Breast epithelium (tissue), 3 donors: ENCODE results near the gene PIP5K1A.
"Not testable (repeated sequence)": the region's sequence is repeated elsewhere in the genome, so short reads cannot be mapped to it uniquely, and the experiment has no call there.

Source experiments
- POLR2A ChIP-seq: fragments of 450-650 bp; IDR thresholded peaks from one replicate; pipeline ENCODE4 v1.6.1; 2016; ENCODE audit warnings: antibody characterized with exemption, mild to moderate bottlenecking, moderate library complexity
- POLR2AphosphoS5 ChIP-seq, 3 donors: sonication (generic); formaldehyde crosslinking; IDR thresholded peaks; one replicate each; pipeline ENCODE4 v1.6.1; 2017; ENCODE audit warnings: antibody characterized with exemption in 3 of 3
- TF ChIP-seq, protein P1 (sequence below), 3 donors: fragments of 450-650 bp; IDR thresholded peaks; one replicate each; pipeline ENCODE4 v1.5.1; 2016 to 2017; ENCODE audit warnings: antibody characterized with exemption in 3 of 3, mild to moderate bottlenecking in 3 of 3, moderate library complexity in 3 of 3

DNA sequence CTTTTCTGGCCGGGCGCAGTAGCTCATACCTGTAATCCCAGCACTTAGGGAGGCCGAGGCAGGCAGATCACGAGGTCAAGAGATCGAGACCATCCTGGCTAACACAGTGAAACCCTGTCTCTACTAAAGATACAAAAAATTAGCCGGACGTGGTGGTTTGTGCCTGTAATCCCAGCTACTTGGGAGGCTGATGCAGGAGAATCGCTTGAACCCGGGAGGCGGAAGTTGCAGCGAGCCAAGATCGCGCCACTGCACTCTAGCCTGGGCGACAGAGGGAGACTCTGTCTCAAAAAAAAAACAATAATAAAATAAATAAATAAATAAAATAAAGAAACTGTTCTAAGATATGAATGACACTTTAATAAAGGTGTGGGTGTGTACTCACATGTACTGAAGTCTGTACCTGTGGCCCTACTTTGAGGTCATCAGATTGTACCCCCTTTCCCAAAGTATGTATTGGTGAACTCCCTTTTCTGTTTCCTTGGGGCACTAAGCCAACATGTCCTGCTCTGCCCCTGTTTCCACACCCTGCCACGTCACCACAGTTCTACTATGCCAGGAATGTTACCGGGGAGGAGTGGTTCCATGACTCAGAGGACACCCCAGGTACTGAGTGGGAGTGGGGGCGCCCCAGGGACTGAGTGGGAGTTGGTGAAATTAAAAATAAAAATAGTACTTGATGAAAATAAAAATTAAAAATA, 3.3 kb upstream of the PIP5K1A start:
- TF ChIP-seq, protein P1, sequence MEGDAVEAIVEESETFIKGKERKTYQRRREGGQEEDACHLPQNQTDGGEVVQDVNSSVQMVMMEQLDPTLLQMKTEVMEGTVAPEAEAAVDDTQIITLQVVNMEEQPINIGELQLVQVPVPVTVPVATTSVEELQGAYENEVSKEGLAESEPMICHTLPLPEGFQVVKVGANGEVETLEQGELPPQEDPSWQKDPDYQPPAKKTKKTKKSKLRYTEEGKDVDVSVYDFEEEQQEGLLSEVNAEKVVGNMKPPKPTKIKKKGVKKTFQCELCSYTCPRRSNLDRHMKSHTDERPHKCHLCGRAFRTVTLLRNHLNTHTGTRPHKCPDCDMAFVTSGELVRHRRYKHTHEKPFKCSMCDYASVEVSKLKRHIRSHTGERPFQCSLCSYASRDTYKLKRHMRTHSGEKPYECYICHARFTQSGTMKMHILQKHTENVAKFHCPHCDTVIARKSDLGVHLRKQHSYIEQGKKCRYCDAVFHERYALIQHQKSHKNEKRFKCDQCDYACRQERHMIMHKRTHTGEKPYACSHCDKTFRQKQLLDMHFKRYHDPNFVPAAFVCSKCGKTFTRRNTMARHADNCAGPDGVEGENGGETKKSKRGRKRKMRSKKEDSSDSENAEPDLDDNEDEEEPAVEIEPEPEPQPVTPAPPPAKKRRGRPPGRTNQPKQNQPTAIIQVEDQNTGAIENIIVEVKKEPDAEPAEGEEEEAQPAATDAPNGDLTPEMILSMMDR (IDR thresholded peaks at IDR 0.05), result not testable (repeated sequence)
- TF ChIP-seq POLR2A, result not testable (repeated sequence)
- TF ChIP-seq POLR2AphosphoS5 (IDR thresholded peaks at IDR 0.05), result peak; percentile 56 to 92 (median 67)
